Measurements from ENCODE around the gene PAQR9. TPM values are rescaled to one million over a fixed set of nuclear protein-coding genes. Genes with fewer than 3 reads are reported as not detected.
A peak's percentile ranks its signal among the peaks of the same experiment; 100 is the strongest.

The PAQR9 gene
- total and polyA plus RNA-seq, 9 of the 15 experiments (the other 6 are each of a cell fraction or from before 2014, with no cell fraction given): 0.04 to 0.58 (median 0.22) TPM

DNA sequence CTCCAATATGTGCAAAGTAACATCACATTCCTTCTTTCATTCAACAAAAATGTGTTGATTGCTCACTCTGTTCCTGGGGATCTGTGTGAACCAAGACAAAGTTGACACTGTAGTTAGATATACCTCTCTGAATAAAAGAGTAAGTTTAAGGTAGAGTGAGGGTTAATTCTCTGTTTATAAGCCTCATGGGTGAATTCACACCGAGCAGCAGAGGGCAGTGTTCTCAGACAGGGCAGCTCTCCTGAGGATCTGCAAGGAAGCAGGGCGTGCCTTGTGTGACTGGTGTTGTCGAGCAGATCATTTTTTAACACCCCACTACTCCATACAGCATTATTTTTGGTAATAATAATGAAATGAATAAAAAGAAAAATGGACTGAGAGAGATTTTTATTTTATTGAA lies 34.4 kb downstream of the PAQR9 start (continued):
- TF ChIP-seq, protein P1, sequence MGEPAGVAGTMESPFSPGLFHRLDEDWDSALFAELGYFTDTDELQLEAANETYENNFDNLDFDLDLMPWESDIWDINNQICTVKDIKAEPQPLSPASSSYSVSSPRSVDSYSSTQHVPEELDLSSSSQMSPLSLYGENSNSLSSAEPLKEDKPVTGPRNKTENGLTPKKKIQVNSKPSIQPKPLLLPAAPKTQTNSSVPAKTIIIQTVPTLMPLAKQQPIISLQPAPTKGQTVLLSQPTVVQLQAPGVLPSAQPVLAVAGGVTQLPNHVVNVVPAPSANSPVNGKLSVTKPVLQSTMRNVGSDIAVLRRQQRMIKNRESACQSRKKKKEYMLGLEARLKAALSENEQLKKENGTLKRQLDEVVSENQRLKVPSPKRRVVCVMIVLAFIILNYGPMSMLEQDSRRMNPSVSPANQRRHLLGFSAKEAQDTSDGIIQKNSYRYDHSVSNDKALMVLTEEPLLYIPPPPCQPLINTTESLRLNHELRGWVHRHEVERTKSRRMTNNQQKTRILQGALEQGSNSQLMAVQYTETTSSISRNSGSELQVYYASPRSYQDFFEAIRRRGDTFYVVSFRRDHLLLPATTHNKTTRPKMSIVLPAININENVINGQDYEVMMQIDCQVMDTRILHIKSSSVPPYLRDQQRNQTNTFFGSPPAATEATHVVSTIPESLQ (CRISPR knock-in tag; IDR thresholded peaks at IDR 0.05): no peak
- TF ChIP-seq ZSCAN29 (IDR thresholded peaks at IDR 0.05): no peak
- no peak for TF ChIP-seq TCFL5 (CRISPR knock-in tag; conservative IDR thresholded peaks at IDR 0.05)
- TF ChIP-seq CBX3 (IDR thresholded peaks at IDR 0.05; ENCODE audit: borderline replicate concordance in 1 of 2, low read length in 2 of 2): peak in 1 of 2 experiments; percentile 49; a peak in 1 of 3 replicates
- no peak for TF ChIP-seq SPI1 (IDR thresholded peaks at IDR 0.05; ENCODE audit: borderline replicate concordance, low read depth, low read length)
- TF ChIP-seq MAZ (CRISPR knock-in tag; conservative IDR thresholded peaks at IDR 0.05 in 1 of 2, IDR thresholded peaks at IDR 0.05 in 1 of 2): no peak
- no peak for TF ChIP-seq HDAC8 (tag; IDR thresholded peaks at IDR 0.05)
- no peak for TF ChIP-seq THRAP3 (IDR thresholded peaks at IDR 0.05; ENCODE audit: borderline replicate concordance)
- TF ChIP-seq MTA3 (IDR thresholded peaks at IDR 0.05; ENCODE audit: borderline replicate concordance): peak; percentile 46; the same call in 1 of the 2 replicates
- TF ChIP-seq BCL6 (CRISPR knock-in tag; IDR thresholded peaks at IDR 0.05): no peak
- TF ChIP-seq, protein P2, sequence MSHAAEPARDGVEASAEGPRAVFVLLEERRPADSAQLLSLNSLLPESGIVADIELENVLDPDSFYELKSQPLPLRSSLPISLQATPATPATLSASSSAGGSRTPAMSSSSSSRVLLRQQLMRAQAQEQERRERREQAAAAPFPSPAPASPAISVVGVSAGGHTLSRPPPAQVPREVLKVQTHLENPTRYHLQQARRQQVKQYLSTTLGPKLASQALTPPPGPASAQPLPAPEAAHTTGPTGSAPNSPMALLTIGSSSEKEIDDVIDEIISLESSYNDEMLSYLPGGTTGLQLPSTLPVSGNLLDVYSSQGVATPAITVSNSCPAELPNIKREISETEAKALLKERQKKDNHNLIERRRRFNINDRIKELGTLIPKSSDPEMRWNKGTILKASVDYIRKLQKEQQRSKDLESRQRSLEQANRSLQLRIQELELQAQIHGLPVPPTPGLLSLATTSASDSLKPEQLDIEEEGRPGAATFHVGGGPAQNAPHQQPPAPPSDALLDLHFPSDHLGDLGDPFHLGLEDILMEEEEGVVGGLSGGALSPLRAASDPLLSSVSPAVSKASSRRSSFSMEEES (CRISPR knock-in tag; IDR thresholded peaks at IDR 0.05): no peak
- no peak for TF ChIP-seq TGIF2 (CRISPR knock-in tag; IDR thresholded peaks at IDR 0.05)
- TF ChIP-seq, protein P3, sequence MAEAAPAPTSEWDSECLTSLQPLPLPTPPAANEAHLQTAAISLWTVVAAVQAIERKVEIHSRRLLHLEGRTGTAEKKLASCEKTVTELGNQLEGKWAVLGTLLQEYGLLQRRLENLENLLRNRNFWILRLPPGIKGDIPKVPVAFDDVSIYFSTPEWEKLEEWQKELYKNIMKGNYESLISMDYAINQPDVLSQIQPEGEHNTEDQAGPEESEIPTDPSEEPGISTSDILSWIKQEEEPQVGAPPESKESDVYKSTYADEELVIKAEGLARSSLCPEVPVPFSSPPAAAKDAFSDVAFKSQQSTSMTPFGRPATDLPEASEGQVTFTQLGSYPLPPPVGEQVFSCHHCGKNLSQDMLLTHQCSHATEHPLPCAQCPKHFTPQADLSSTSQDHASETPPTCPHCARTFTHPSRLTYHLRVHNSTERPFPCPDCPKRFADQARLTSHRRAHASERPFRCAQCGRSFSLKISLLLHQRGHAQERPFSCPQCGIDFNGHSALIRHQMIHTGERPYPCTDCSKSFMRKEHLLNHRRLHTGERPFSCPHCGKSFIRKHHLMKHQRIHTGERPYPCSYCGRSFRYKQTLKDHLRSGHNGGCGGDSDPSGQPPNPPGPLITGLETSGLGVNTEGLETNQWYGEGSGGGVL (CRISPR knock-in tag; IDR thresholded peaks at IDR 0.05): no peak
- TF ChIP-seq FOXK2 (conservative IDR thresholded peaks at IDR 0.05 in 1 of 2, IDR thresholded peaks at IDR 0.05 in 1 of 2; ENCODE audit: low read depth in 2 of 2): peak in 1 of 2 experiments; percentile 51; a peak in 1 of 4 replicates
- TF ChIP-seq ZNF174 (CRISPR knock-in tag; IDR thresholded peaks at IDR 0.05): no peak
- TF ChIP-seq ZNF134 (CRISPR knock-in tag; conservative IDR thresholded peaks at IDR 0.05): no peak
- TF ChIP-seq RAD21 (CRISPR knock-in tag; conservative IDR thresholded peaks at IDR 0.05 in 1 of 2, IDR thresholded peaks at IDR 0.05 in 1 of 2): peak; percentile 61 to 86
- TF ChIP-seq, protein P4, sequence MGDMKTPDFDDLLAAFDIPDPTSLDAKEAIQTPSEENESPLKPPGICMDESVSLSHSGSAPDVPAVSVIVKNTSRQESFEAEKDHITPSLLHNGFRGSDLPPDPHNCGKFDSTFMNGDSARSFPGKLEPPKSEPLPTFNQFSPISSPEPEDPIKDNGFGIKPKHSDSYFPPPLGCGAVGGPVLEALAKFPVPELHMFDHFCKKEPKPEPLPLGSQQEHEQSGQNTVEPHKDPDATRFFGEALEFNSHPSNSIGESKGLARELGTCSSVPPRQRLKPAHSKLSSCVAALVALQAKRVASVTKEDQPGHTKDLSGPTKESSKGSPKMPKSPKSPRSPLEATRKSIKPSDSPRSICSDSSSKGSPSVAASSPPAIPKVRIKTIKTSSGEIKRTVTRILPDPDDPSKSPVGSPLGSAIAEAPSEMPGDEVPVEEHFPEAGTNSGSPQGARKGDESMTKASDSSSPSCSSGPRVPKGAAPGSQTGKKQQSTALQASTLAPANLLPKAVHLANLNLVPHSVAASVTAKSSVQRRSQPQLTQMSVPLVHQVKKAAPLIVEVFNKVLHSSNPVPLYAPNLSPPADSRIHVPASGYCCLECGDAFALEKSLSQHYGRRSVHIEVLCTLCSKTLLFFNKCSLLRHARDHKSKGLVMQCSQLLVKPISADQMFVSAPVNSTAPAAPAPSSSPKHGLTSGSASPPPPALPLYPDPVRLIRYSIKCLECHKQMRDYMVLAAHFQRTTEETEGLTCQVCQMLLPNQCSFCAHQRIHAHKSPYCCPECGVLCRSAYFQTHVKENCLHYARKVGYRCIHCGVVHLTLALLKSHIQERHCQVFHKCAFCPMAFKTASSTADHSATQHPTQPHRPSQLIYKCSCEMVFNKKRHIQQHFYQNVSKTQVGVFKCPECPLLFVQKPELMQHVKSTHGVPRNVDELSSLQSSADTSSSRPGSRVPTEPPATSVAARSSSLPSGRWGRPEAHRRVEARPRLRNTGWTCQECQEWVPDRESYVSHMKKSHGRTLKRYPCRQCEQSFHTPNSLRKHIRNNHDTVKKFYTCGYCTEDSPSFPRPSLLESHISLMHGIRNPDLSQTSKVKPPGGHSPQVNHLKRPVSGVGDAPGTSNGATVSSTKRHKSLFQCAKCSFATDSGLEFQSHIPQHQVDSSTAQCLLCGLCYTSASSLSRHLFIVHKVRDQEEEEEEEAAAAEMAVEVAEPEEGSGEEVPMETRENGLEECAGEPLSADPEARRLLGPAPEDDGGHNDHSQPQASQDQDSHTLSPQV (IDR thresholded peaks at IDR 0.05): 0 out of 2 replicates have a peak, but pooled peaks have one; percentile 20
- TF ChIP-seq RBM17 (IDR thresholded peaks at IDR 0.05; ENCODE audit: borderline replicate concordance, low read depth, low read length): no peak

All from K562 (cell line).